Heart left ventricle (tissue), 16 donors: Measurements from ENCODE around the gene PER1. TPM values are rescaled to one million over a fixed set of nuclear protein-coding genes. Genes with fewer than 3 reads are reported as not detected.

Experiments
- ATAC-seq, 4 donors: fragments of 200-7000 bp; cut with Tn5 transposase; one replicate each; pipeline ENCODE4 v1.9.1; 2020 to 2022; ENCODE audit warnings: moderate library complexity in 4 of 4, mild to moderate bottlenecking in 3 of 4, moderate number of reproducible peaks in 1 of 4
- DNase-seq, 5 donors: peaks; one replicate each; pipeline ENCODE4 v3.0.0-alpha.2; 2020
- H3K27ac ChIP-seq, 12 donors: fragments of 200-600 bp; sonication (generic) in 4 of 12; one replicate each; pipeline versions ENCODE4 v1.5.0 to v1.8.0; 2016 to 2022; ENCODE audit warnings: mild to moderate bottlenecking in 2 of 12
- H3K27me3 ChIP-seq, 9 donors: fragments of 200-600 bp; sonication (generic) in 2 of 9; one replicate each; pipeline versions ENCODE4 v1.5.1 to v1.8.0; 2016 to 2022; ENCODE audit warnings: mild to moderate bottlenecking in 3 of 9
- H3K36me3 ChIP-seq, 9 donors: fragments of 200-600 bp; sonication (generic) in 2 of 9; one replicate each; pipeline versions ENCODE4 v1.5.0 to v1.8.0; 2018 to 2022; ENCODE audit warnings: mild to moderate bottlenecking in 2 of 9
- H3K4me1 ChIP-seq, 12 donors: fragments of 200-600 bp; sonication (generic) in 4 of 12; one replicate each; pipeline versions ENCODE4 v1.5.0 to v1.8.0; 2016 to 2022; ENCODE audit warnings: mild to moderate bottlenecking in 3 of 12
- H3K4me3 ChIP-seq, 12 donors: fragments of 200-600 bp; sonication (generic) in 4 of 12; one replicate each; pipeline versions ENCODE4 v1.5.0 to v1.8.0; 2017 to 2022; ENCODE audit warnings: mild to moderate bottlenecking in 9 of 12, moderate library complexity in 4 of 12
- H3K9me3 ChIP-seq, 12 donors: fragments of 200-600 bp; sonication (generic) in 4 of 12; one replicate each; pipeline versions ENCODE4 v1.5.0 to v1.8.0; 2016 to 2022; ENCODE audit warnings: mild to moderate bottlenecking in 1 of 12
- POLR2A ChIP-seq, 2 donors: fragments of 450-650 bp; IDR thresholded peaks; one replicate each; pipeline ENCODE4 v1.6.1; 2017; ENCODE audit warnings: antibody characterized with exemption in 2 of 2, mild to moderate bottlenecking in 2 of 2, moderate library complexity in 2 of 2
- WGBS, 4 donors: extraction: QIAGEN DNeasy Blood & Tissue Kit in 2 of 4; methylation state at CpG; one replicate each; pipeline versions ENCODE4 v1.1.5 to v1.1.7; 2013 to 2018; 5-methylcytosine and 5-hydroxymethylcytosine counted together
- intact Hi-C, 10 donors: fragments of 100-400 bp; cut with DNase I; formaldehyde crosslinking; loops; one replicate each; pipeline versions ENCODE4 v1.11.1 to v1.14.2; 2022
- polyA plus RNA-seq, 2 donors: library from polyadenylated mRNA; stranded (reverse); fragments of 200-250 nt; gene quantifications; one replicate each; pipeline ENCODE4 v1.2.3, GENCODE V29; 2013
- total RNA-seq, 9 donors: library from RNA; depleted of rRNA in 2 of 9; stranded (reverse); fragments of >200 nt in 2 of 9; fragmentation: NEBNext Ultra II Directional in 3 of 9; extraction: Animal tissue kit (Norgen Biotek cat#: 25700) in 3 of 9; gene quantifications; one replicate each; pipeline versions ENCODE4 v1.1.0 to v1.2.4, GENCODE V29; 2016 to 2023
- TF ChIP-seq, protein P1 (sequence below), 12 donors: fragments of 200-600 bp; sonication (generic) in 4 of 12; IDR thresholded peaks; one replicate each; pipeline versions ENCODE4 v1.5.0 to v1.8.0; 2018 to 2022; ENCODE audit warnings: antibody characterized with exemption in 12 of 12, mild to moderate bottlenecking in 5 of 12
- donor health status: ischemic (EF 13 %, LVEDD 7.1; RV severe dilation, severe dysfunction).
- donor health status: healthy with polysubstance abuse.
- donor health status: DM: no; HTN: yes; CAD: no.
- donor health status: DM: no; HTN: no; CAD: no.
- donor health status: ischemic (EF 25% LVEDD 6.9; RV normal size, moderate dysfunction).
- donor health status: ischemic (EF 25% LVEDD 5.7; RV mildly dilated, moderate dysfunction).
- donor health status: healthy.
- donor health status: DM: yes; HTN: yes; CAD: no.
- donor health status: ischemic (EF 35%, LVEDD 5.7; RV mildly dilated, moderate dysfunction).
- donor health status: nonischemic (EF 11% LVEDD 7.7; RV severe dilation, severe dysfunction).
- donor health status: DM: yes; HTN: yes; CAD: no.
- donor health status: PGD.
- donor health status: ischemic (EF 29% LVEDD 5.4; RV normal size, mild dysfunction).
- donor health status: nonischemic (EF 23%, LVEDD 6.1; RV moderate dilation, normal function).

PER1 gene
- total and polyA plus RNA-seq, 11 donors, result 40.2 to 164 (median 92.1) TPM

DNA sequence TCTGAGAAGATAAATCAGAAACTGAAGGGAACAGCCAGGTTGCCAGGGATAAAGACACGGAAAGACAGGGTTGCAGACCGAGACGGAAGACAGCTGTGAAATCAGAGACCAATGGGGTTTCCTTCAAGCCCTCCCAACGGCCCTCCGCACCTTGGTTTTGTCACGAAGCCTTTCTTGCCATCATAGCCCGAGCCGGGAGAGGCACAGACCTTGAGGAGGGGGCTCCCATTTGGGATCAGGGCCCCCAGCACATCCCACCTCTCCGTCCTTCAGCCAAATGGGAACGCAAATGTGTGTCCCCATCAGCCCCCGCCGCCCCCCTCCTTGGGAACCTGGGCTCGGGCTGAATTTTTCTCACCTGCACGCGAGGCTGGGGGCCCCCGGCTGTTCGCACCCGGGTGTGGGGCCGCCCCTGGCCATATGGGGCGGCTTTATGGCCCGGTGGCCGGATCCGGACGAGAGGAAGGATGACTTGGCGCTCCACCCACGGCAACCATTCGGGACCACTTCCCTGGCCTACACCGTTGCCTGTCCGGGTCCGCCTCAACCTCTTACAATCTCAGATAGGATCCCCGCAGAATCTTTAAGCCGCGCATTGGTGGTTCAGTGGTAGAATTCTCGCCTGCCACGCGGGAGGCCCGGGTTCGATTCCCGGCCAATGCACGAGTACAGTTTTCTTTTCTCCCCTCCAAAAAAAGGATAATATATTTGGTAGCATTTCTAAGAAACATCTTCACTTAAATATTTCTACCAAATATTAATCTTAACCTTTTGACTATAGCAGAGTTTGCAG is 26.9 kb downstream of the PER1 start:
- intact Hi-C loops, result loop anchor here in 3 of 10 donors (10.0 kb wide), 2 partner anchors 99 to 169 kb away; partner anchors contain the start of gene SLC25A35 (in 2 of the 3)
- DNase-seq, result peak in 4 of 5 donors; percentile 68 to 79 (median 76)
- H3K27me3 ChIP-seq, result peaks cover 0 to 69% (median 0%) of the 10 kb centered on the region in 9 donors
- 2 to 7% (median 2%) methylated on average over 35 to 40 of the region's 40 CpGs for WGBS, 4 donors
- no peak for TF ChIP-seq POLR2A (IDR thresholded peaks at IDR 0.05)
- TF ChIP-seq, protein P1, sequence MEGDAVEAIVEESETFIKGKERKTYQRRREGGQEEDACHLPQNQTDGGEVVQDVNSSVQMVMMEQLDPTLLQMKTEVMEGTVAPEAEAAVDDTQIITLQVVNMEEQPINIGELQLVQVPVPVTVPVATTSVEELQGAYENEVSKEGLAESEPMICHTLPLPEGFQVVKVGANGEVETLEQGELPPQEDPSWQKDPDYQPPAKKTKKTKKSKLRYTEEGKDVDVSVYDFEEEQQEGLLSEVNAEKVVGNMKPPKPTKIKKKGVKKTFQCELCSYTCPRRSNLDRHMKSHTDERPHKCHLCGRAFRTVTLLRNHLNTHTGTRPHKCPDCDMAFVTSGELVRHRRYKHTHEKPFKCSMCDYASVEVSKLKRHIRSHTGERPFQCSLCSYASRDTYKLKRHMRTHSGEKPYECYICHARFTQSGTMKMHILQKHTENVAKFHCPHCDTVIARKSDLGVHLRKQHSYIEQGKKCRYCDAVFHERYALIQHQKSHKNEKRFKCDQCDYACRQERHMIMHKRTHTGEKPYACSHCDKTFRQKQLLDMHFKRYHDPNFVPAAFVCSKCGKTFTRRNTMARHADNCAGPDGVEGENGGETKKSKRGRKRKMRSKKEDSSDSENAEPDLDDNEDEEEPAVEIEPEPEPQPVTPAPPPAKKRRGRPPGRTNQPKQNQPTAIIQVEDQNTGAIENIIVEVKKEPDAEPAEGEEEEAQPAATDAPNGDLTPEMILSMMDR (IDR thresholded peaks at IDR 0.05), result no peak
- no peaks in the 10 kb centered on the region for H3K9me3 ChIP-seq
- peak overlapping the region in 10 of 12 donors; percentile 45 to 82 (median 70) for H3K27ac ChIP-seq
- no peaks in the 10 kb centered on the region for H3K36me3 ChIP-seq
- H3K4me3 ChIP-seq, result peak overlapping the region; percentile 62 to 79 (median 70)
- peak; percentile 13 to 56 (median 24) for ATAC-seq
- H3K4me1 ChIP-seq, result peaks cover 7 to 72% (median 56%) of the 10 kb centered on the region in 12 donors

DNA sequence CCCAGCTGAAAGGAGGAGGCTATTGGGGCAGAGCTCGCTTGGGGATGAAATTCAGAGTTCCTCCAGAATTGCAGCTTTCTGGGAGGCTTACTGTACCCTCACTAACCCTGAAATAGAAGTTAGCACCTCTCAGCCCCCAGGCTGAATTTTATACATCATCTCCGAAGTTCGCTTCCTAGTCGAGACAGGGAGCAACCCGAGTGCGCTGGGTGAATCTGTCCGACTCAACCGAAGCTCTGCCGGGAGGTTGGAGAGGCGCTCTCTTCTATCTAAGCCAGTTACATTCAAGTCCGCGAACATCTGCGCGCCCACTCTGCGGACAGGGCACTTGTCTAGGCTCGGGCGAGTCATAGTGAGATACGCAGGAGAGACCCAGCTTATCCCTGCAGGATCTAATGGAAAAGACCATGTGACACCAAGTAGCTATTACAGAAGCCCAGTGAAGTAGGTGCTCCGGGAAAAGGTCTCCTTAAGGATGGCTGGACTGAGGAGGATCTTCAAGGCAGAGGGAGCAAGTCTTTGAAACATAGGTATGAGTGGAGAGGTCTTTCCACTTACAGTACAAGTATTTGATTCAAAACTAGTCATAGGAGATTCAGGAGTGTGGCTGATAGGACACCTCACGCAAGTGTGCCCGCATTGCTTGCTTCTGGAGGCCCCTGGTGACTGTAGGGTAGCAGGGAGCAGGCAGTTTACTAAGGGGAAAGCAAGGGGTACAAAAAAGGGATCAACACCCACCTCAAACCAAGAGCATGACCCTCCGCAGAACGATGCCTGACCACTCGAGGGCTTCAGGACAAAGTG is 27.7 kb downstream of the PER1 start:
- Histone ChIP-seq H3K27me3 (peaks cover 0 to 63% (median 0%) of the 10 kb centered on the region in 9 donors), H3K4me3 (peak overlapping the region in 10 of 12 donors; percentile 42 to 79 (median 72)), H3K4me1 (peaks cover 7 to 77% (median 56%) of the 10 kb centered on the region in 12 donors), H3K27ac (no peak overlapping the region), H3K36me3 (no peaks in the 10 kb centered on the region), H3K9me3 (no peaks in the 10 kb centered on the region)
- WGBS, 4 donors, result 5 to 27% (median 9%) methylated on average over 24 of the region's 24 CpGs
- TF ChIP-seq POLR2A (IDR thresholded peaks at IDR 0.05), result no peak
- TF ChIP-seq, protein P1 (IDR thresholded peaks at IDR 0.05), result no peak
- ATAC-seq (no peak), DNase-seq (no peak)
- intact Hi-C loops, result loop anchor here in 9 of 10 donors (1.0 to 10.0 kb wide), 7 partner anchors 33 to 170 kb away; partner anchors contain the start of genes VAMP2 (in 3 of the 9) and SLC25A35 (in 2 of the 9)

DNA sequence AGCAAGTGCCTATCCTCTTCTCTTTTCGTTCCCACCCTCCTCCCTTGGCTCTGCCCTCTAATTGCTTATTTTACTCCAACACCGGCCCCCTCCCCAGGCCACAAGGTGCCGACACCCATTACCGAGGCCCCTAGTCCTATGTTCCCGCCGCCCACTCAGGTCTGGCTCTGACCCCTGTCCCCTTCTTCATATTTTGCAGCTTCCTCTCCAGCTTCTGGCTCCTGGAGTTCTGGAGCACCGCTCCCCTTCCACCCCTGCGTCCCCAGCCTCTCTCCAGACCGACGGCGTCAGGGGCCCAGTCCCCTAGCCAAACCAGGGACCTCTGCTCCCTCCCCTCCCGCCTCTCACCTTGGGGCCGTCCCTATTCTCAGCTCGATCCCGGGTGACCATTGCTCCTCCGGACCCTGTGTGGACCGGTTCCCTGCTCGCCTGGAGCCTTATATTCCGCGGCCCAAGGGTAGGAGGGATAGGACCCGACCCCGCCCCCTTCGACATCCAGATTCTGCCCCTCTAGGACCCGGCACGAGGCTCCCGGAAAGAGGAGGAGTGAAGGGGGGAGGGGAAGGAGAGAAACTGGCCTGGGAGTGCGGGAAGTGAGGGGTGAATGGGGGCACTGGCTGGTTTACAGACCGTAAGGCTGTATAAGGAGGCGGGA is 28.4 kb downstream of the PER1 start, which contains the start of gene HES7:
TSS of gene HES7 (minus strand) at position 412 of the 655 bp plus-strand sequence. CDS start at position 390, 22 bp downstream.
- ATAC-seq, result no peak
- TF ChIP-seq, protein P1 (IDR thresholded peaks at IDR 0.05), result no peak
- TF ChIP-seq POLR2A (IDR thresholded peaks at IDR 0.05), result no peak
- Histone ChIP-seq H3K27ac (peak within 1 kb of the TSS in 4 of 12 donors; percentile 10 to 49 (median 27)), H3K4me1 (peaks cover 7 to 77% (median 56%) of the 10 kb centered on the region in 12 donors), H3K4me3 (peak within 1 kb of the TSS; percentile 34 to 79 (median 68)), H3K36me3 (no peaks in the 10 kb centered on the region), H3K9me3 (no peaks in the 10 kb centered on the region), H3K27me3 (peaks cover 0 to 56% (median 0%) of the 10 kb centered on the region in 9 donors)
- peak in 1 of 5 donors; percentile 33 for DNase-seq
- intact Hi-C loops, result loop anchor here in 9 of 10 donors (1.0 to 10.0 kb wide), 9 partner anchors 33 to 171 kb away; partner anchors contain the start of genes VAMP2 (in 3 of the 9) and SLC25A35 (in 2 of the 9)
- 1 to 4% (median 2%) methylated on average over 27 to 29 of the region's 29 CpGs for WGBS, 4 donors
